ENCODE measurements around the gene MFNG.

DNA sequence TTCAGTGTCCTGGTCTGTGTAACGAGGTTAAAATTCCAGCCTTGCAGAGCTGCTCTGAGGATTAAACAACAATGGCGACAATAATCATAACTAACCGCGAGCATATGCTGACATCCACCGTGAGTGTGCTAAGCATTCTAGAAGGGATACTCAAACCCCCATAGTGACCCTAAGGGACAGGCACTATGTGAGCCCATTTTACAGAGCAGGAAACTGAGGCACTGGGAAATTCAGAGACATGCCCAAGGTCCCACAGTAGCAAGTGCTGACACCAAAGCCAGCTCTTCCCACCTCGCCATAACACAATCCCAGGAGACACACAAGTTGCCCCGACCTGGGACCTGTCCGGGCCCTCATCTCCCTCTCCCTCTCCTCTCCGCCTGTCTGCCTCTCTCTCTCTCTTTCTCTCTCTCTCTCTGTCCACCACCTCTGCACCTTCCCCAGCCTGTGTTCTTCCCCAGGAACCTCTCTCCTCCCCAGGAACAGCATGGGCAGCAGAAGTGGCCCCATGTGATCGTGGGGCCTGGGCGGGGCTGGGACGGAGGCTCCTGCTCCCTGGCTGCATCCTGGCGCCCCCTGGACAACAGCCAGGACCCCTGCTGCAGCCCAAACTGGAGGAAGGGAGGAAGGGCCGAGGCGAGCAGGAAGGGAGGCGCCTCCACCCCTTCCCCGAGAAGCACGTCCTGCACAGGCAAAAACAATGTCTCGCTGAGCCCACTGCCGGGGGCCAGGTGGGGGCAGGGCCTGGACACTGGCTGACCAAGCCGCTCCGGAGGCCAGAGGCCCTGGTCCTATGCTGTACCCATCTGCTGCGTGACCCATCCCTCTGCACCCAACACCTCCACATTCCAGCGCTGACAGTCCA, 14.8 kb upstream of the MFNG start:
- TF ChIP-seq, protein P1, sequence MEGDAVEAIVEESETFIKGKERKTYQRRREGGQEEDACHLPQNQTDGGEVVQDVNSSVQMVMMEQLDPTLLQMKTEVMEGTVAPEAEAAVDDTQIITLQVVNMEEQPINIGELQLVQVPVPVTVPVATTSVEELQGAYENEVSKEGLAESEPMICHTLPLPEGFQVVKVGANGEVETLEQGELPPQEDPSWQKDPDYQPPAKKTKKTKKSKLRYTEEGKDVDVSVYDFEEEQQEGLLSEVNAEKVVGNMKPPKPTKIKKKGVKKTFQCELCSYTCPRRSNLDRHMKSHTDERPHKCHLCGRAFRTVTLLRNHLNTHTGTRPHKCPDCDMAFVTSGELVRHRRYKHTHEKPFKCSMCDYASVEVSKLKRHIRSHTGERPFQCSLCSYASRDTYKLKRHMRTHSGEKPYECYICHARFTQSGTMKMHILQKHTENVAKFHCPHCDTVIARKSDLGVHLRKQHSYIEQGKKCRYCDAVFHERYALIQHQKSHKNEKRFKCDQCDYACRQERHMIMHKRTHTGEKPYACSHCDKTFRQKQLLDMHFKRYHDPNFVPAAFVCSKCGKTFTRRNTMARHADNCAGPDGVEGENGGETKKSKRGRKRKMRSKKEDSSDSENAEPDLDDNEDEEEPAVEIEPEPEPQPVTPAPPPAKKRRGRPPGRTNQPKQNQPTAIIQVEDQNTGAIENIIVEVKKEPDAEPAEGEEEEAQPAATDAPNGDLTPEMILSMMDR (IDR thresholded peaks at IDR 0.05; ENCODE audit: poor library complexity, severe bottlenecking) = no peak
- TF ChIP-seq EP300 (conservative IDR thresholded peaks at IDR 0.05; ENCODE audit: poor library complexity, severe bottlenecking) = no peak
- TF ChIP-seq EZH2 (IDR thresholded peaks at IDR 0.05; ENCODE audit: borderline replicate concordance, insufficient read depth, low read length, poor library complexity, severe bottlenecking) = no peak
- TF ChIP-seq TAF1 (IDR thresholded peaks at IDR 0.05; ENCODE audit: low read depth) = no peak
- no peak for TF ChIP-seq POLR2AphosphoS5 (IDR thresholded peaks at IDR 0.05)
- TF ChIP-seq SMC3 (conservative IDR thresholded peaks at IDR 0.05; ENCODE audit: poor library complexity) = no peak
- TF ChIP-seq, protein P2, sequence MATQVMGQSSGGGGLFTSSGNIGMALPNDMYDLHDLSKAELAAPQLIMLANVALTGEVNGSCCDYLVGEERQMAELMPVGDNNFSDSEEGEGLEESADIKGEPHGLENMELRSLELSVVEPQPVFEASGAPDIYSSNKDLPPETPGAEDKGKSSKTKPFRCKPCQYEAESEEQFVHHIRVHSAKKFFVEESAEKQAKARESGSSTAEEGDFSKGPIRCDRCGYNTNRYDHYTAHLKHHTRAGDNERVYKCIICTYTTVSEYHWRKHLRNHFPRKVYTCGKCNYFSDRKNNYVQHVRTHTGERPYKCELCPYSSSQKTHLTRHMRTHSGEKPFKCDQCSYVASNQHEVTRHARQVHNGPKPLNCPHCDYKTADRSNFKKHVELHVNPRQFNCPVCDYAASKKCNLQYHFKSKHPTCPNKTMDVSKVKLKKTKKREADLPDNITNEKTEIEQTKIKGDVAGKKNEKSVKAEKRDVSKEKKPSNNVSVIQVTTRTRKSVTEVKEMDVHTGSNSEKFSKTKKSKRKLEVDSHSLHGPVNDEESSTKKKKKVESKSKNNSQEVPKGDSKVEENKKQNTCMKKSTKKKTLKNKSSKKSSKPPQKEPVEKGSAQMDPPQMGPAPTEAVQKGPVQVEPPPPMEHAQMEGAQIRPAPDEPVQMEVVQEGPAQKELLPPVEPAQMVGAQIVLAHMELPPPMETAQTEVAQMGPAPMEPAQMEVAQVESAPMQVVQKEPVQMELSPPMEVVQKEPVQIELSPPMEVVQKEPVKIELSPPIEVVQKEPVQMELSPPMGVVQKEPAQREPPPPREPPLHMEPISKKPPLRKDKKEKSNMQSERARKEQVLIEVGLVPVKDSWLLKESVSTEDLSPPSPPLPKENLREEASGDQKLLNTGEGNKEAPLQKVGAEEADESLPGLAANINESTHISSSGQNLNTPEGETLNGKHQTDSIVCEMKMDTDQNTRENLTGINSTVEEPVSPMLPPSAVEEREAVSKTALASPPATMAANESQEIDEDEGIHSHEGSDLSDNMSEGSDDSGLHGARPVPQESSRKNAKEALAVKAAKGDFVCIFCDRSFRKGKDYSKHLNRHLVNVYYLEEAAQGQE (IDR thresholded peaks at IDR 0.05; ENCODE audit: borderline replicate concordance) = no peak

Measured in neural cell (in vitro differentiated cells).